Sigmoid colon (tissue), 7 donors: ENCODE measurements around the gene ATP6V1F. TPM values are rescaled to one million over a fixed set of nuclear protein-coding genes. Genes with fewer than 3 reads are reported as not detected.

ENCODE experiments used
- DNase-seq: peaks from one replicate; pipeline ENCODE4 v3.0.0-alpha.2; 2019
- H3K27ac ChIP-seq, 4 donors: fragments of 200-600 bp; sonication (generic); one replicate each; pipeline ENCODE4 v1.5.1; 2016 to 2019; ENCODE audit warnings: mild to moderate bottlenecking in 1 of 4
- H3K27me3 ChIP-seq, 3 donors: fragments of 200-600 bp; sonication (generic); one replicate each; pipeline ENCODE4 v1.5.1; 2019; ENCODE audit warnings: mild to moderate bottlenecking in 1 of 3
- H3K36me3 ChIP-seq, 4 donors: fragments of 200-600 bp; sonication (generic); one replicate each; pipeline ENCODE4 v1.5.1; 2016 to 2019
- H3K4me1 ChIP-seq, 4 donors: fragments of 200-600 bp; sonication (generic); one replicate each; pipeline ENCODE4 v1.5.1; 2017 to 2019
- H3K4me3 ChIP-seq, 4 donors: fragments of 200-600 bp; sonication (generic); one replicate each; pipeline ENCODE4 v1.5.1; 2017 to 2019; ENCODE audit warnings: mild to moderate bottlenecking in 2 of 4, moderate library complexity in 1 of 4
- H3K9me3 ChIP-seq, 4 donors: fragments of 200-600 bp in 3 of 4; sonication (generic) in 3 of 4; one replicate each; pipeline versions ENCODE4 v1.5.1 to v1.6.1; 2013 to 2019
- EP300 ChIP-seq, 4 donors: sonication (generic); formaldehyde crosslinking; IDR thresholded peaks; one replicate each; pipeline ENCODE4 v1.6.1; 2017; ENCODE audit warnings: antibody characterized with exemption in 4 of 4
- POLR2A ChIP-seq, 2 donors: fragments of 450-650 bp; IDR thresholded peaks; one replicate each; pipeline ENCODE4 v1.6.1; 2016; ENCODE audit warnings: antibody characterized with exemption in 2 of 2, mild to moderate bottlenecking in 2 of 2, moderate library complexity in 2 of 2
- POLR2AphosphoS5 ChIP-seq, 4 donors: sonication (generic); formaldehyde crosslinking; IDR thresholded peaks; one replicate each; pipeline ENCODE4 v1.6.1; 2017; ENCODE audit warnings: antibody characterized with exemption in 4 of 4
- WGBS, 2 donors: extraction: QIAGEN DNeasy Blood & Tissue Kit; methylation state at CpG; one replicate each; pipeline ENCODE4 v1.1.7; 2013; 5-methylcytosine and 5-hydroxymethylcytosine counted together
- intact Hi-C: fragments of 100-400 bp; cut with DNase I; formaldehyde crosslinking; loops from one replicate; pipeline ENCODE4 v1.15.1; 2023
- polyA plus RNA-seq, 3 donors: library from polyadenylated mRNA; stranded (reverse); fragments of 200-250 nt; gene quantifications; one replicate each; pipeline ENCODE4 v1.2.3, GENCODE V29; 2013
- total RNA-seq, 4 donors: library from RNA; depleted of rRNA; stranded (reverse); fragments of >200 nt; gene quantifications; one replicate each; pipeline ENCODE4 v1.1.0, GENCODE V29; 2016
- TF ChIP-seq, protein P1 (sequence below), 4 experiments: fragments of 450-650 bp in 3 of 4; fragments of 200-600 bp in 1 of 4; IDR thresholded peaks; one replicate each; pipeline ENCODE4 v1.5.1; 2016 to 2019; ENCODE audit warnings: antibody characterized with exemption in 4 of 4, mild to moderate bottlenecking in 3 of 4, moderate library complexity in 2 of 4
- donor health status: healthy with polysubstance abuse.
- donor health status: Bipolar disorder and iron deficiency.
- donor health status: healthy.

ATP6V1F gene
- total and polyA plus RNA-seq, 7 donors: 96.7 to 214 (median 138) TPM

DNA sequence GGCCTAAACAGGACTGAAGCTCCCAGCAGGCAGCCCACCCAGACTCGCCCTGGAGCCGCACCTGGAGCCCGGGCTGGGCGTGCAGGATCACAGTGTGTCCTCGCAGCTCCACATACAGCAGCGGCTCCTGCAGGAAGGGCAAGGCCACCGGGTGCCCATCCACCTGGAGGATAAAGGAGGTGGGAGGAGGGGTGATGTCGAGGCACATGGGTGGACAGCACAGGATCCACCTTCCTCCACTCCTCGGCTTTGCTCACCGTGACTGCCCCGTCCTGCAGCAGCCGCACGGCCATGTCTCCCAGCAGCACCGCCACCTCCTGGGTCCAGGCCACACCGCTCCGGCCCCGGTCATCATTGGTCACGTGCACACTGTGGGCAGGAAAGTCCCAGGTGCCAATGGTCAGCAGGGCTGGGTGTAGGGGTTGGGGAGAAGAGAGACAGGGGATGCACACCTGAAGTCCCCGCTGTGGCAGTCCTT is 16.8 kb downstream of the ATP6V1F start:
- peaks cover 0 to 9% (median 3%) of the 10 kb centered on the region in 4 donors for H3K4me1 ChIP-seq
- no peaks in the 10 kb centered on the region for H3K36me3 ChIP-seq
- H3K9me3 ChIP-seq: no peaks in the 10 kb centered on the region
- TF ChIP-seq, protein P1, sequence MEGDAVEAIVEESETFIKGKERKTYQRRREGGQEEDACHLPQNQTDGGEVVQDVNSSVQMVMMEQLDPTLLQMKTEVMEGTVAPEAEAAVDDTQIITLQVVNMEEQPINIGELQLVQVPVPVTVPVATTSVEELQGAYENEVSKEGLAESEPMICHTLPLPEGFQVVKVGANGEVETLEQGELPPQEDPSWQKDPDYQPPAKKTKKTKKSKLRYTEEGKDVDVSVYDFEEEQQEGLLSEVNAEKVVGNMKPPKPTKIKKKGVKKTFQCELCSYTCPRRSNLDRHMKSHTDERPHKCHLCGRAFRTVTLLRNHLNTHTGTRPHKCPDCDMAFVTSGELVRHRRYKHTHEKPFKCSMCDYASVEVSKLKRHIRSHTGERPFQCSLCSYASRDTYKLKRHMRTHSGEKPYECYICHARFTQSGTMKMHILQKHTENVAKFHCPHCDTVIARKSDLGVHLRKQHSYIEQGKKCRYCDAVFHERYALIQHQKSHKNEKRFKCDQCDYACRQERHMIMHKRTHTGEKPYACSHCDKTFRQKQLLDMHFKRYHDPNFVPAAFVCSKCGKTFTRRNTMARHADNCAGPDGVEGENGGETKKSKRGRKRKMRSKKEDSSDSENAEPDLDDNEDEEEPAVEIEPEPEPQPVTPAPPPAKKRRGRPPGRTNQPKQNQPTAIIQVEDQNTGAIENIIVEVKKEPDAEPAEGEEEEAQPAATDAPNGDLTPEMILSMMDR (IDR thresholded peaks at IDR 0.05): no peak
- TF ChIP-seq POLR2A (IDR thresholded peaks at IDR 0.05) (no peak), POLR2AphosphoS5 (IDR thresholded peaks at IDR 0.05) (no peak), EP300 (IDR thresholded peaks at IDR 0.05) (no peak)
- no peak overlapping the region for H3K27ac ChIP-seq
- DNase-seq: peak; percentile 61
- no peaks in the 10 kb centered on the region for H3K27me3 ChIP-seq
- intact Hi-C loops: no loop called here
- 79 to 88% methylated on average over 19 of the region's 19 CpGs for WGBS, 2 donors
- H3K4me3 ChIP-seq: no peak overlapping the region

DNA sequence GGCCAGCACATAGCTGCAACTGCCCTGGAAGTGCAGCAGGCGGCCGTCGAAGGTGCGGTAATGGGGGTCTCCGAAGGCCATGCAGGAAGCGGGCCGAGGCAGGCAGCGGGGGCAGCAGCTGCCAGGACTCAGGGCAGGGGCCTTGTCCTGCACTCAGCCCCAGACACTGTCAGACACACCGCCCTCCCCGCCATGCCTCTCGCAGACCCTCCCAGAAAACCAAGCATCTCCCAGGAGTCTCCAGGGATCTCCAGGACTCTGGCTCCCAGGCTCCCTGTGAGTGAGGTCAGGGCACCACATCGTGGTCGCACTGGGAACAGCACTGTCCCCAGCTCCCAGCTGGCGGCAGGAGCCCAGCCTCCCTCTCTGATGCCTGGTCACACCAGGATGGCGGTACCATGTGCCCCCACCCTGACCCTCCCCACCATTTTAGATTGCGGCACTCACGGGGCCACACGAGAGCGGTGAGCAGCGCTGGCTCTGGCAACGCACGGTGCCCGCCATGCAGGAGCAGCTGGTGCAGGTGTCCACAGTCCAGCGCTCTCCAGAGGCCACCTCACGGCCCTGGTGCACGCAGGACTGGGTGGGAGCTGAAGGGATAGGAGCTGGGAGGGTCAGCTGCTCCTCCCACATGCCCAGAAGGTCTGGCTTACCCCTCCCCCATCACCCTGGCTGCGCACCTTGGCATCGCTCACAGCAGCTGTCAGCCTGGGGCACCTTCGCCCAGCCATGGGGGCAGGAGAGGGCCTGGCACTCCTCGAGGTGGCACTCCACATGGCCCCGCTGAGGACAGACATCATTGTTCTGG is 17.5 kb downstream of the ATP6V1F start:
- intact Hi-C loops: loop anchor here (5.0 kb wide), 1 partner anchor 143 kb away; the partner anchor contains the start of gene CALU

DNA sequence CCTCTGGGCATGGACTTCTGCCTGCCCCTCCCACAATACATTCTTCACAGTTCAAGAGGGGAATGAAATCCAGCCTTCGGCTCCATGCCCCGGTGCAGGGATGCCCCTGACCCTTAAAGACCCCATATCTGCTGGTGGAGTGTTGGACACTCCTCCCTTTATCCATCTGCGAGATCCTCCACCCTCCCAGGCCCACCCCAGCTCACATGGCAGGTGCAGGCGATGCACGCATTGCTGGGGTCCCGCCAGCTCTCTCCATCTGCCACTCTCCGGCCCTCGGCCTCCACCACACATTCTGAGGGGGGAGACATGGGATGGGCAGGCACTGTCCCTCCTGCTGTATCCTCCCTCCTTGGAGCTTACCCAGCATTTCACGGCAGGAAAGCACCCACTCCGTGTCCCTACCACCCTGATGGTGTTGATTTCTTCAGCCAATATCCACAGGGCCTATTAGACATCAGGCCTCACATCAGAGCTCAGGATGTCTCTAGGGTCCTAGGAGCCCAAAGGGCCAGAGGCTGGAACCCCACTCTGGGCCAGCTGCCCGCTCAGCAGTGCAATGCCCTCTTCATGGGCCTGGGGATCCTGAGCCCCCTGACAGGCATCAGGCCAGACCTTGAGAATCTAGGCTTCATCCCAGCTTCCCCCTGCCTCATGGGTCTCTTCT is 18.3 kb downstream of the ATP6V1F start:
- 75 to 86% methylated on average over 11 of the region's 11 CpGs for WGBS, 2 donors
- intact Hi-C loops: loop anchor here (5.0 kb wide), 1 partner anchor 144 kb away; the partner anchor contains the start of gene CALU

More for the DNA sequence above, 17.5 kb downstream of the ATP6V1F start:
- Histone ChIP-seq H3K27ac (no peak overlapping the region), H3K27me3 (no peaks in the 10 kb centered on the region), H3K9me3 (no peaks in the 10 kb centered on the region), H3K4me3 (no peak overlapping the region), H3K36me3 (no peaks in the 10 kb centered on the region), H3K4me1 (peaks cover 0 to 9% (median 3%) of the 10 kb centered on the region in 4 donors)
- 41 to 47% methylated on average over 31 of the region's 31 CpGs for WGBS, 2 donors
- peak; percentile 84 for DNase-seq
- TF ChIP-seq EP300 (IDR thresholded peaks at IDR 0.05): no peak
- TF ChIP-seq, protein P1 (IDR thresholded peaks at IDR 0.05): peak; percentile 62 to 83 (median 74)

DNA sequence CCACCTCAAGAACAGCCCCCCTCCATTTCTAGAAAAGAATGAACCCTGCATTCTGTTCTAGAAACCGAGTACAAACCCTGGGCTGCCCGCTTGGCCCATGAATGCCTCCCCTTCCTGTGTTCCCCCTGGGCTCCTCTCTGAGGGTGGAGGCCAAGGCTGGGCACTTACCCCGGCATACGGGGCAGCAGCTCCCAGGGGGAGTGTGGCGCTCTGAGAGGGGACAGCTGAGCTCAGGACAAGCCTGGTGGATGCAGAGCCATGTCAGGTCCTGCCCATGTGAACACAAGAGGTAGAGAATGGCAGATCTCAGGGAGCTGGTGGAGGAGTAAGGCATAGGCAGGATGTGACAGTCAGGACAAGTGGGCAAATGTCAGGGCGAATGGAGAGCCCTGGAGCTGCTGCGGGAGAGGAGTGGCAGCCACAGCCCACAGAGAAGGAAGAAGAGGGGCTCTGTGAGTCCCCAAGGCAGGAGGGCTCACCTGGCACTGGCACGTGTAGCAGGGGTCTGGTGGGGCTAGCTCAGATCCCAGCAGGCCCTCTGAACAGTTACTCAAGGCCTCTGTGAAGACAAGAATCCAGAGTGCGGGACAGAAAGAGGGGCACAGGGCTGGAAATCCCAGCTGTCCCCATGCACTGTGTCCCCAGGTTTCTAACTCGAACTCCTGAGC is 18.9 kb downstream of the ATP6V1F start:
- intact Hi-C loops: loop anchor here (2.0 to 5.0 kb wide), 3 partner anchors 144 to 405 kb away; partner anchors contain the start of genes CALU and METTL2B
- Histone ChIP-seq H3K27ac (no peak overlapping the region), H3K36me3 (no peaks in the 10 kb centered on the region), H3K4me1 (peaks cover 0 to 9% (median 3%) of the 10 kb centered on the region in 4 donors), H3K4me3 (no peak overlapping the region), H3K9me3 (no peaks in the 10 kb centered on the region), H3K27me3 (peaks cover 0 to 2% (median 0%) of the 10 kb centered on the region in 3 donors)
- no peak for DNase-seq
- no peak for TF ChIP-seq EP300 (IDR thresholded peaks at IDR 0.05)
- no peak for TF ChIP-seq POLR2A (IDR thresholded peaks at IDR 0.05)
- no peak for TF ChIP-seq POLR2AphosphoS5 (IDR thresholded peaks at IDR 0.05)
- TF ChIP-seq, protein P1 (IDR thresholded peaks at IDR 0.05): no peak
- 88 to 90% methylated on average over 10 of the region's 10 CpGs for WGBS, 2 donors

More for the DNA sequence above, 18.3 kb downstream of the ATP6V1F start:
- no peak overlapping the region for H3K27ac ChIP-seq
- H3K36me3 ChIP-seq: no peaks in the 10 kb centered on the region
- DNase-seq: peak; percentile 53
- H3K9me3 ChIP-seq: no peaks in the 10 kb centered on the region
- H3K4me3 ChIP-seq: no peak overlapping the region
- TF ChIP-seq POLR2AphosphoS5 (IDR thresholded peaks at IDR 0.05): no peak
- TF ChIP-seq POLR2A (IDR thresholded peaks at IDR 0.05): no peak
- TF ChIP-seq, protein P1 (IDR thresholded peaks at IDR 0.05): no peak
- TF ChIP-seq EP300 (IDR thresholded peaks at IDR 0.05): no peak
- peaks cover 0 to 9% (median 3%) of the 10 kb centered on the region in 4 donors for H3K4me1 ChIP-seq
- H3K27me3 ChIP-seq: no peaks in the 10 kb centered on the region
